ENCODE measurements around the gene NME4. TPM values are rescaled to one million over a fixed set of nuclear protein-coding genes. Genes with fewer than 3 reads are reported as not detected.

The NME4 gene
- polyA plus RNA-seq, 2 of the 4 experiments (the other 2 are of a cell fraction), result 239 to 349 TPM

Small RNA genes lying within 50 kb of the gene (small RNA-seq; reads per million reads assigned to genes)
- 0 reads per million in 6 experiments for gene RF00019

Other genes starting within 250 kb of the NME4 start
- not detected in 2 replicates for gene HBZ, start 244.6 kb upstream of the NME4 start, polyA plus RNA-seq (2011; rRNA removed)
- not detected in 3 replicates for gene HBZ, start 244.6 kb upstream of the NME4 start, polyA plus RNA-seq (2017; fragmentation: RNase III; extraction: RNeasy Plus Mini Kit Qiagen cat#74134 plus additional on column Dnase treatment)
- gene HBM, start 231.2 kb upstream of the NME4 start, polyA plus RNA-seq (2011; rRNA removed), result not detected in 2 replicates
- gene HBM, start 231.2 kb upstream of the NME4 start, polyA plus RNA-seq (2017; fragmentation: RNase III; extraction: RNeasy Plus Mini Kit Qiagen cat#74134 plus additional on column Dnase treatment), result not detected in 3 replicates
- gene HBA2, start 224.3 kb upstream of the NME4 start, polyA plus RNA-seq (2011; rRNA removed), result 0.20 and 0.26 TPM in 2 replicates
- gene HBA2, start 224.3 kb upstream of the NME4 start, polyA plus RNA-seq (2017; fragmentation: RNase III; extraction: RNeasy Plus Mini Kit Qiagen cat#74134 plus additional on column Dnase treatment), result 0.23 to 0.68 TPM in 2 of 3 replicates, not detected in the other
- not detected in 2 replicates for gene HBA1, start 220.5 kb upstream of the NME4 start, polyA plus RNA-seq (2011; rRNA removed)
- gene HBA1, start 220.5 kb upstream of the NME4 start, polyA plus RNA-seq (2017; fragmentation: RNase III; extraction: RNeasy Plus Mini Kit Qiagen cat#74134 plus additional on column Dnase treatment), result 0.51 to 1.3 TPM (median 0.58 TPM) in 3 replicates
- gene HBQ1, start 216.7 kb upstream of the NME4 start, polyA plus RNA-seq (2011; rRNA removed), result 2.0 and 2.3 TPM in 2 replicates
- gene HBQ1, start 216.7 kb upstream of the NME4 start, polyA plus RNA-seq (2017; fragmentation: RNase III; extraction: RNeasy Plus Mini Kit Qiagen cat#74134 plus additional on column Dnase treatment), result 2.8 to 4.7 TPM (median 3.2 TPM) in 3 replicates
- 34.5 and 51.6 TPM in 2 replicates for gene LUC7L, start 167.8 kb upstream of the NME4 start, polyA plus RNA-seq (2011; rRNA removed)
- gene LUC7L, start 167.8 kb upstream of the NME4 start, polyA plus RNA-seq (2017; fragmentation: RNase III; extraction: RNeasy Plus Mini Kit Qiagen cat#74134 plus additional on column Dnase treatment), result 64.5 to 67.6 TPM (median 65.3 TPM) in 3 replicates
- gene FAM234A, start 162.4 kb upstream of the NME4 start, polyA plus RNA-seq (2011; rRNA removed), result 25.6 and 27.4 TPM in 2 replicates
- gene FAM234A, start 162.4 kb upstream of the NME4 start, polyA plus RNA-seq (2017; fragmentation: RNase III; extraction: RNeasy Plus Mini Kit Qiagen cat#74134 plus additional on column Dnase treatment), result 52.3 to 54.9 TPM (median 53.3 TPM) in 3 replicates
- gene RGS11, start 121.3 kb upstream of the NME4 start, polyA plus RNA-seq (2011; rRNA removed), result 2.1 and 2.6 TPM in 2 replicates
- 4.2 to 6.7 TPM (median 5.3 TPM) in 3 replicates for gene RGS11, start 121.3 kb upstream of the NME4 start, polyA plus RNA-seq (2017; fragmentation: RNase III; extraction: RNeasy Plus Mini Kit Qiagen cat#74134 plus additional on column Dnase treatment)
- gene ARHGDIG, start 116.6 kb upstream of the NME4 start, polyA plus RNA-seq (2011; rRNA removed), result 0.82 and 1.1 TPM in 2 replicates
- 1.3 to 1.9 TPM (median 1.4 TPM) in 3 replicates for gene ARHGDIG, start 116.6 kb upstream of the NME4 start, polyA plus RNA-seq (2017; fragmentation: RNase III; extraction: RNeasy Plus Mini Kit Qiagen cat#74134 plus additional on column Dnase treatment)
- 0.21 and 0.45 TPM in 2 replicates for gene PDIA2, start 114.0 kb upstream of the NME4 start, polyA plus RNA-seq (2011; rRNA removed)
- gene PDIA2, start 114.0 kb upstream of the NME4 start, polyA plus RNA-seq (2017; fragmentation: RNase III; extraction: RNeasy Plus Mini Kit Qiagen cat#74134 plus additional on column Dnase treatment), result 0.42 to 0.82 TPM (median 0.52 TPM) in 3 replicates
- gene AXIN1, start 44.5 kb upstream of the NME4 start, polyA plus RNA-seq (2011; rRNA removed), result 8.7 and 8.9 TPM in 2 replicates
- 18.1 to 19.3 TPM (median 18.6 TPM) in 3 replicates for gene AXIN1, start 44.5 kb upstream of the NME4 start, polyA plus RNA-seq (2017; fragmentation: RNase III; extraction: RNeasy Plus Mini Kit Qiagen cat#74134 plus additional on column Dnase treatment)
- gene MRPL28, start 26.7 kb upstream of the NME4 start, polyA plus RNA-seq (2011; rRNA removed), result 115 and 130 TPM in 2 replicates
- 139 to 144 TPM (median 139 TPM) in 3 replicates for gene MRPL28, start 26.7 kb upstream of the NME4 start, polyA plus RNA-seq (2017; fragmentation: RNase III; extraction: RNeasy Plus Mini Kit Qiagen cat#74134 plus additional on column Dnase treatment)
- gene PGAP6, start 15.2 kb upstream of the NME4 start, polyA plus RNA-seq (2011; rRNA removed), result 25.9 and 36.0 TPM in 2 replicates
- gene PGAP6, start 15.2 kb upstream of the NME4 start, polyA plus RNA-seq (2017; fragmentation: RNase III; extraction: RNeasy Plus Mini Kit Qiagen cat#74134 plus additional on column Dnase treatment), result 32.3 to 38.1 TPM (median 36.2 TPM) in 3 replicates
- gene DECR2, start 4.7 kb downstream of the NME4 start, polyA plus RNA-seq (2011; rRNA removed), result 15.5 and 17.9 TPM in 2 replicates
- 31.0 to 38.0 TPM (median 34.2 TPM) in 3 replicates for gene DECR2, start 4.7 kb downstream of the NME4 start, polyA plus RNA-seq (2017; fragmentation: RNase III; extraction: RNeasy Plus Mini Kit Qiagen cat#74134 plus additional on column Dnase treatment)
- gene RAB11FIP3, start 28.4 kb downstream of the NME4 start, polyA plus RNA-seq (2011; rRNA removed), result 6.7 and 9.7 TPM in 2 replicates
- 18.0 to 19.1 TPM (median 18.4 TPM) in 3 replicates for gene RAB11FIP3, start 28.4 kb downstream of the NME4 start, polyA plus RNA-seq (2017; fragmentation: RNase III; extraction: RNeasy Plus Mini Kit Qiagen cat#74134 plus additional on column Dnase treatment)
- gene CAPN15, start 130.5 kb downstream of the NME4 start, polyA plus RNA-seq (2011; rRNA removed), result 10.0 and 11.4 TPM in 2 replicates
- 31.3 to 33.9 TPM (median 33.3 TPM) in 3 replicates for gene CAPN15, start 130.5 kb downstream of the NME4 start, polyA plus RNA-seq (2017; fragmentation: RNase III; extraction: RNeasy Plus Mini Kit Qiagen cat#74134 plus additional on column Dnase treatment)
- 0.04 TPM in 1 of 2 replicates, not detected in the other for gene PRR35, start 163.2 kb downstream of the NME4 start, polyA plus RNA-seq (2011; rRNA removed)
- gene PRR35, start 163.2 kb downstream of the NME4 start, polyA plus RNA-seq (2017; fragmentation: RNase III; extraction: RNeasy Plus Mini Kit Qiagen cat#74134 plus additional on column Dnase treatment), result 0.04 to 0.10 TPM (median 0.04 TPM) in 3 replicates
- 0.03 and 0.13 TPM in 2 replicates for gene NHLRC4, start 169.8 kb downstream of the NME4 start, polyA plus RNA-seq (2011; rRNA removed)
- 0.07 to 0.09 TPM (median 0.08 TPM) in 3 replicates for gene NHLRC4, start 169.8 kb downstream of the NME4 start, polyA plus RNA-seq (2017; fragmentation: RNase III; extraction: RNeasy Plus Mini Kit Qiagen cat#74134 plus additional on column Dnase treatment)
- 13.2 and 15.7 TPM in 2 replicates for gene PIGQ, start 172.8 kb downstream of the NME4 start, polyA plus RNA-seq (2011; rRNA removed)
- gene PIGQ, start 172.8 kb downstream of the NME4 start, polyA plus RNA-seq (2017; fragmentation: RNase III; extraction: RNeasy Plus Mini Kit Qiagen cat#74134 plus additional on column Dnase treatment), result 25.2 to 32.2 TPM (median 31.2 TPM) in 3 replicates
- 4.4 and 4.9 TPM in 2 replicates for gene RAB40C, start 192.9 kb downstream of the NME4 start, polyA plus RNA-seq (2011; rRNA removed)
- gene RAB40C, start 192.9 kb downstream of the NME4 start, polyA plus RNA-seq (2017; fragmentation: RNase III; extraction: RNeasy Plus Mini Kit Qiagen cat#74134 plus additional on column Dnase treatment), result 8.1 to 9.7 TPM (median 8.5 TPM) in 3 replicates
- gene WFIKKN1, start 233.8 kb downstream of the NME4 start, polyA plus RNA-seq (2011; rRNA removed), result 0.05 TPM in 1 of 2 replicates, not detected in the other
- gene WFIKKN1, start 233.8 kb downstream of the NME4 start, polyA plus RNA-seq (2017; fragmentation: RNase III; extraction: RNeasy Plus Mini Kit Qiagen cat#74134 plus additional on column Dnase treatment), result 0.15 to 0.23 TPM (median 0.17 TPM) in 3 replicates
- gene METTL26, start 239.1 kb downstream of the NME4 start, polyA plus RNA-seq (2011; rRNA removed), result 44.2 and 47.2 TPM in 2 replicates
- 78.3 to 83.6 TPM (median 80.3 TPM) in 3 replicates for gene METTL26, start 239.1 kb downstream of the NME4 start, polyA plus RNA-seq (2017; fragmentation: RNase III; extraction: RNeasy Plus Mini Kit Qiagen cat#74134 plus additional on column Dnase treatment)
- 10.7 and 12.9 TPM in 2 replicates for gene MCRIP2, start 244.6 kb downstream of the NME4 start, polyA plus RNA-seq (2011; rRNA removed)
- gene MCRIP2, start 244.6 kb downstream of the NME4 start, polyA plus RNA-seq (2017; fragmentation: RNase III; extraction: RNeasy Plus Mini Kit Qiagen cat#74134 plus additional on column Dnase treatment), result 20.3 to 21.3 TPM (median 21.3 TPM) in 3 replicates